ENCODE results near the gene ZNF660.

ZNF660 gene

GRCh38 chr3:44632193-44632592, 47.4 kb downstream of the ZNF660 start:
- DNase-seq (ENCODE audit: low spot score): no peak

- no peak for DNase-seq (ENCODE audit: low spot score)
These were observed 57.6 kb downstream of the ZNF660 start for GRCh38 chr3:44642337-44642736.

GRCh38 chr3:44643024-44643423, 58.3 kb downstream of the ZNF660 start:
- DNase-seq (ENCODE audit: low spot score): no peak

- no peak for DNase-seq (ENCODE audit: low spot score)
These were observed 63.0 kb downstream of the ZNF660 start for GRCh38 chr3:44647771-44648170.

- DNase-seq (ENCODE audit: low spot score): peak; percentile 79
These were observed 63.9 kb downstream of the ZNF660 start, which contains the start of gene ZNF35 for GRCh38 chr3:44648564-44649229. ZNF35 (plus strand) TSS chr3:44648732; CDS start chr3:44651068, 2,336 bp downstream.

Data from HuH-7 (cell line).